Mesothelial cell of epicardium (in vitro differentiated cells): ENCODE measurements around the gene PTPRN2. TPM values are rescaled to one million over a fixed set of nuclear protein-coding genes. Genes with fewer than 3 reads are reported as not detected.

Source experiments
- DNase-seq, 2 experiments: peaks; one replicate each; pipeline ENCODE4 v3.0.0; 2021; ENCODE audit warnings: low spot score in 2 of 2; ENCODE audit not compliant: unreplicated experiment in 2 of 2
- H3K27ac Mint-ChIP-seq: 2 replicates; pipeline ENCODE4 v1.8.0; 2021; ENCODE audit warnings: mixed read lengths
- H3K27me3 Mint-ChIP-seq: 2 replicates; pipeline ENCODE4 v1.8.0; 2021; ENCODE audit warnings: low read depth, mixed read lengths
- H3K36me3 Mint-ChIP-seq: 2 replicates; pipeline ENCODE4 v1.8.0; 2021; ENCODE audit warnings: mixed read lengths
- H3K4me1 Mint-ChIP-seq: 2 replicates; pipeline ENCODE4 v1.8.0; 2021; ENCODE audit warnings: mixed read lengths
- H3K4me3 Mint-ChIP-seq: 2 replicates; pipeline ENCODE4 v1.8.0; 2021; ENCODE audit warnings: mild to moderate bottlenecking, moderate library complexity, mixed read lengths
- H3K9me3 Mint-ChIP-seq: 2 replicates; pipeline ENCODE4 v1.8.0; 2021; ENCODE audit warnings: mixed read lengths
- CTCF ChIP-seq: fragments of 200-600 bp; sonication (generic); IDR thresholded peaks from one replicate; pipeline ENCODE4 v1.5.0; 2021; ENCODE audit warnings: antibody characterized with exemption; ENCODE audit not compliant: unreplicated experiment
- total RNA-seq: library from RNA; stranded (reverse); gene quantifications from 3 replicates; pipeline ENCODE4 v1.2.1, GENCODE V29; 2021

The PTPRN2 gene
- total RNA-seq, 1 donor from 2014 or later = 2.2 TPM

GRCh38 chr7:158001621-158002320, 585.9 kb downstream of the PTPRN2 start:
- Mint-ChIP-seq H3K4me1 (no peaks in the 10 kb centered on the region), H3K27me3 (peaks cover 7% of the 10 kb centered on the region), H3K4me3 (no peak overlapping the region), H3K9me3 (no peaks in the 10 kb centered on the region), H3K36me3 (no peaks in the 10 kb centered on the region), H3K27ac (no peak overlapping the region)
- TF ChIP-seq CTCF = no peak
- no peak for DNase-seq

GRCh38 chr7:158001003-158001402, 586.6 kb downstream of the PTPRN2 start:
- no peaks in the 10 kb centered on the region for H3K36me3 Mint-ChIP-seq
- no peaks in the 10 kb centered on the region for H3K9me3 Mint-ChIP-seq
- peaks cover 4% of the 10 kb centered on the region for H3K27me3 Mint-ChIP-seq
- no peak overlapping the region for H3K27ac Mint-ChIP-seq
- TF ChIP-seq CTCF = no peak
- DNase-seq = no peak
- no peaks in the 10 kb centered on the region for H3K4me1 Mint-ChIP-seq
- H3K4me3 Mint-ChIP-seq = no peak overlapping the region

GRCh38 chr7:158000160-158000559, 587.5 kb downstream of the PTPRN2 start:
- H3K27me3 Mint-ChIP-seq = no peaks in the 10 kb centered on the region
- H3K27ac Mint-ChIP-seq = no peak overlapping the region
- no peak for TF ChIP-seq CTCF
- no peak overlapping the region for H3K4me3 Mint-ChIP-seq
- no peak for DNase-seq
- H3K9me3 Mint-ChIP-seq = no peaks in the 10 kb centered on the region
- H3K36me3 Mint-ChIP-seq = no peaks in the 10 kb centered on the region
- no peaks in the 10 kb centered on the region for H3K4me1 Mint-ChIP-seq

GRCh38 chr7:157998884-157999552, 588.6 kb downstream of the PTPRN2 start:
- no peak overlapping the region for H3K4me3 Mint-ChIP-seq
- no peaks in the 10 kb centered on the region for H3K9me3 Mint-ChIP-seq
- H3K4me1 Mint-ChIP-seq = no peaks in the 10 kb centered on the region
- DNase-seq = no peak
- no peak overlapping the region for H3K27ac Mint-ChIP-seq
- no peak for TF ChIP-seq CTCF
- H3K27me3 Mint-ChIP-seq = no peaks in the 10 kb centered on the region
- no peaks in the 10 kb centered on the region for H3K36me3 Mint-ChIP-seq

- no peak for TF ChIP-seq CTCF
- no peak overlapping the region for H3K4me3 Mint-ChIP-seq
- H3K9me3 Mint-ChIP-seq = no peaks in the 10 kb centered on the region
- H3K36me3 Mint-ChIP-seq = no peaks in the 10 kb centered on the region
- no peak for DNase-seq
- no peak overlapping the region for H3K27ac Mint-ChIP-seq
- no peaks in the 10 kb centered on the region for H3K4me1 Mint-ChIP-seq
- no peaks in the 10 kb centered on the region for H3K27me3 Mint-ChIP-seq
These were observed 590.2 kb downstream of the PTPRN2 start for GRCh38 chr7:157997471-157997870.
